Muscle of leg (tissue), 16 donors: ENCODE measurements around the gene MYO3B. TPM values are rescaled to one million over a fixed set of nuclear protein-coding genes. Genes with fewer than 3 reads are reported as not detected.
A peak's percentile ranks its signal among the peaks of the same experiment; 100 is the strongest.

Experiments
- DNase-seq: peaks from one replicate; pipeline ENCODE4 v3.0.0; 2013
- H3K27ac ChIP-seq: one replicate; pipeline ENCODE4 v1.5.1; 2013; ENCODE audit warnings: mild to moderate bottlenecking, low read length, control low read depth
- H3K27me3 ChIP-seq: one replicate; pipeline ENCODE4 v1.6.1; 2013; ENCODE audit warnings: low read length; ENCODE audit not compliant: control insufficient read depth, insufficient read depth
- H3K36me3 ChIP-seq: one replicate; pipeline ENCODE4 v1.6.1; 2013; ENCODE audit warnings: low read length; ENCODE audit not compliant: control insufficient read depth, insufficient read depth
- H3K4me1 ChIP-seq: one replicate; pipeline ENCODE4 v1.6.1; 2013; ENCODE audit warnings: low read length; ENCODE audit not compliant: control insufficient read depth, insufficient read depth
- H3K4me3 ChIP-seq: one replicate; pipeline ENCODE4 v1.5.1; 2013; ENCODE audit warnings: low read length, control low read depth
- H3K9me3 ChIP-seq: replicated peaks from 2 replicates; pipeline ENCODE4 v1.6.1; 2013; ENCODE audit warnings: low read depth, low read length; ENCODE audit not compliant: control insufficient read depth
- WGBS: methylation state at CpG from one replicate; pipeline ENCODE4 v1.1.5; 2013; ENCODE audit warnings: missing lambda C conversion rate; ENCODE audit not compliant: insufficient coverage; 5-methylcytosine and 5-hydroxymethylcytosine counted together
- long read RNA-seq, 11 donors: transcript quantifications; one replicate each; lab custom pipeline, GENCODE V29; 2026
- polyA plus RNA-seq, 8 donors: library from polyadenylated mRNA; unstranded; fragments of 120-200 nt; gene quantifications; one replicate each; pipeline versions ENCODE4 v1.2.1 to v1.2.3, GENCODE V29; 2013; ENCODE audit warnings: inconsistent platforms in 1 of 8, low replicate concordance in 1 of 8; ENCODE audit not compliant: insufficient read length in 8 of 8, insufficient read depth in 1 of 8
- total RNA-seq: library from RNA; stranded (reverse); fragments of 120-200 nt; gene quantifications from one replicate; pipeline ENCODE4 v1.2.4, GENCODE V29; 2013

The MYO3B gene
- total RNA-seq (0.27 TPM), polyA plus RNA-seq (under 1 TPM; 0.12 to 0.79 (median 0.17) TPM)
- long read RNA-seq, donor 1 = 0 reads
- long read RNA-seq, donor 2 = 0 reads
- long read RNA-seq, donor 3 = 0 reads
- long read RNA-seq, donor 4 = 0 reads
- long read RNA-seq, donor 5 = 0 reads
- long read RNA-seq, donor 6 = 0 reads
- long read RNA-seq, donor 7 = 0 reads
- long read RNA-seq, donor 8 = 0 reads
- long read RNA-seq, donor 9 = 0 reads
- long read RNA-seq, donor 10 = 0 reads
- long read RNA-seq, donor 11 = 0 reads

GRCh38 chr2:170177950-170178781 is at the start of gene MYO3B:
Gene MYO3B, plus strand, starts transcription at chr2:170178147. Its CDS starts 141 bp downstream, at chr2:170178288.
- Histone ChIP-seq H3K27ac (no peak within 1 kb of the TSS), H3K27me3 (no peaks in the 10 kb centered on the region)
- DNase-seq = peak; percentile 40

GRCh38 chr2:170139276-170139967 is 38.5 kb upstream of the MYO3B start:
- H3K9me3 ChIP-seq = peaks cover 2% of the 10 kb centered on the region
- H3K36me3 ChIP-seq = no peaks in the 10 kb centered on the region
- 71% methylated on average over 7 of the region's 9 CpGs for WGBS
- H3K27me3 ChIP-seq = no peaks in the 10 kb centered on the region
- H3K4me1 ChIP-seq = no peaks in the 10 kb centered on the region
- H3K4me3 ChIP-seq = no peak overlapping the region
- H3K27ac ChIP-seq = no peak overlapping the region
- DNase-seq = no peak

More at GRCh38 chr2:170177950-170178781, at the start of gene MYO3B:
- no peaks in the 10 kb centered on the region for H3K9me3 ChIP-seq
- WGBS = 60% methylated on average over 2 of the region's 3 CpGs
- H3K36me3 ChIP-seq = no peaks in the 10 kb centered on the region
- H3K4me3 ChIP-seq = no peak within 1 kb of the TSS
- peaks cover 2% of the 10 kb centered on the region for H3K4me1 ChIP-seq

GRCh38 chr2:170140561-170140960 is 37.4 kb upstream of the MYO3B start:
- no peaks in the 10 kb centered on the region for H3K27me3 ChIP-seq
- peaks cover 2% of the 10 kb centered on the region for H3K9me3 ChIP-seq
- H3K36me3 ChIP-seq = no peaks in the 10 kb centered on the region
- no peak overlapping the region for H3K27ac ChIP-seq
- no peaks in the 10 kb centered on the region for H3K4me1 ChIP-seq
- H3K4me3 ChIP-seq = no peak overlapping the region
- no peak for DNase-seq
- 63% methylated on average over 3 of the region's 5 CpGs for WGBS

GRCh38 chr2:170141865-170142264 is 36.1 kb upstream of the MYO3B start:
- DNase-seq = no peak
- no peaks in the 10 kb centered on the region for H3K4me1 ChIP-seq
- no peak overlapping the region for H3K4me3 ChIP-seq
- WGBS = 22% methylated on average over 3 of the region's 12 CpGs
- H3K27ac ChIP-seq = no peak overlapping the region
- H3K9me3 ChIP-seq = no peaks in the 10 kb centered on the region
- no peaks in the 10 kb centered on the region for H3K36me3 ChIP-seq
- H3K27me3 ChIP-seq = no peaks in the 10 kb centered on the region

- DNase-seq = no peak
- H3K27ac ChIP-seq = no peak overlapping the region
- no peaks in the 10 kb centered on the region for H3K9me3 ChIP-seq
- H3K36me3 ChIP-seq = no peaks in the 10 kb centered on the region
- H3K4me3 ChIP-seq = no peak overlapping the region
- no peaks in the 10 kb centered on the region for H3K4me1 ChIP-seq
- WGBS = no CpG with 5 or more reads among the region's 7 CpGs
- H3K27me3 ChIP-seq = no peaks in the 10 kb centered on the region
Observed at GRCh38 chr2:170142502-170142901, 35.4 kb upstream of the MYO3B start.

GRCh38 chr2:170143045-170143717 is 34.8 kb upstream of the MYO3B start:
- H3K4me1 ChIP-seq = no peaks in the 10 kb centered on the region
- H3K4me3 ChIP-seq = no peak overlapping the region
- no peaks in the 10 kb centered on the region for H3K9me3 ChIP-seq
- H3K27me3 ChIP-seq = no peaks in the 10 kb centered on the region
- H3K27ac ChIP-seq = no peak overlapping the region
- no CpG with 5 or more reads among the region's 4 CpGs for WGBS
- DNase-seq = no peak
- H3K36me3 ChIP-seq = no peaks in the 10 kb centered on the region

- DNase-seq = no peak
- H3K4me1 ChIP-seq = no peaks in the 10 kb centered on the region
- H3K27me3 ChIP-seq = no peaks in the 10 kb centered on the region
- no peaks in the 10 kb centered on the region for H3K36me3 ChIP-seq
- no peaks in the 10 kb centered on the region for H3K9me3 ChIP-seq
- no peak overlapping the region for H3K4me3 ChIP-seq
- no CpG with 5 or more reads among the region's 4 CpGs for WGBS
- H3K27ac ChIP-seq = no peak overlapping the region
Observed at GRCh38 chr2:170144761-170145160, 33.2 kb upstream of the MYO3B start.

- H3K27ac ChIP-seq = no peak overlapping the region
- DNase-seq = no peak
- no CpG with 5 or more reads among the region's 1 CpG for WGBS
- H3K4me3 ChIP-seq = no peak overlapping the region
- H3K27me3 ChIP-seq = no peaks in the 10 kb centered on the region
- H3K9me3 ChIP-seq = no peaks in the 10 kb centered on the region
- H3K36me3 ChIP-seq = no peaks in the 10 kb centered on the region
- no peaks in the 10 kb centered on the region for H3K4me1 ChIP-seq
Observed at GRCh38 chr2:170145191-170145590, 32.8 kb upstream of the MYO3B start.

- Histone ChIP-seq H3K36me3 (no peaks in the 10 kb centered on the region), H3K4me1 (no peaks in the 10 kb centered on the region), H3K9me3 (no peaks in the 10 kb centered on the region), H3K27me3 (no peaks in the 10 kb centered on the region), H3K27ac (no peak overlapping the region), H3K4me3 (no peak overlapping the region)
- WGBS = no CpG with 5 or more reads among the region's 7 CpGs
- no peak for DNase-seq
Observed at GRCh38 chr2:170145675-170146432, 32.1 kb upstream of the MYO3B start.
